ENCODE results near the gene FCMR. TPM values are rescaled to one million over a fixed set of nuclear protein-coding genes. Genes with fewer than 3 reads are reported as not detected.

FCMR gene
- total and polyA plus RNA-seq, 9 of the 15 experiments (the other 6 are each of a cell fraction or from before 2014, with no cell fraction given), result 0.11 to 0.82 (median 0.20) TPM; not detected in 5

DNA sequence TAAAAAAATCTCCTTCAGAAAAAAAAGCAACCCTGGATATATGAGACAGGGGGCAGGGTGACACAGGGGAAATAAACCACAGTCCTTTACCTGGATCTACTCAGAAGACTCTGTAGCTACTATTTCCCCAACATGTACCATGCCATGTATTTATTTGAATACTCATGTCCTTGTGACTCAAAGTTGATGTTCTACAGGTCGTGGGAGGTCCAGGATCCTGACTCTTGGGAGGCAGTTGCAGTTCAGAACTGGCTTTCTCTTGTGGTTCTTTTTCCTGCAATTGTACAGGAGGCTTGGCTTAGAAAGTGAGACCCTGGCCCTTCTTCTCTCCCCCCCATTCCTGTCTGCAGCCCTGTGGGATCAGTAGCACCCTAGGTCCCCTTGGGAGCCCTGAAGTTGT, 30.3 kb downstream of the FCMR start:
- no peak overlapping the region for H2AFZ ChIP-seq (ENCODE audit: low read depth, low read length)
- no peak for FAIRE-seq

More for the DNA sequence above, 30.3 kb downstream of the FCMR start:
- Histone ChIP-seq H3K27me3 (ENCODE audit: control insufficient read depth in 2 of 2, insufficient read depth in 2 of 2, low read length in 2 of 2) (peaks cover 36 to 38% of the 10 kb centered on the region in 2 experiments), H3K79me2 (ENCODE audit: control insufficient read depth, insufficient read depth, low read length) (no peaks in the 10 kb centered on the region), H3K9me1 (ENCODE audit: control insufficient read depth, insufficient read depth, low read length) (no peaks in the 10 kb centered on the region), H3K36me3 (ENCODE audit: control insufficient read depth, insufficient read depth, low read length) (no peaks in the 10 kb centered on the region), H3K4me2 (ENCODE audit: insufficient read depth, low read length) (no peak overlapping the region), H3K4me3 (no peak overlapping the region), H3K4me1 (replicated peaks in 1 of 2; ENCODE audit: control insufficient read depth in 2 of 2, insufficient read depth in 2 of 2, low read length in 2 of 2) (peaks cover 0 to 12% of the 10 kb centered on the region in 2 experiments; a peak in 4 of 5 replicates), H3K27ac (ENCODE audit: extremely low read depth, low read depth, low read length) (no peak overlapping the region), H3K9ac (ENCODE audit: insufficient read depth in 1 of 2, low read depth in 2 of 2, low read length in 2 of 2) (no peak overlapping the region), H4K20me1 (replicated peaks; ENCODE audit: control insufficient read depth, insufficient read depth, low read length) (no peaks in the 10 kb centered on the region), H3K9me3 (replicated peaks; ENCODE audit: control insufficient read depth, insufficient read depth, low read depth, low read length) (no peaks in the 10 kb centered on the region)
- no peak for ATAC-seq
- TF ChIP-seq, protein P1, sequence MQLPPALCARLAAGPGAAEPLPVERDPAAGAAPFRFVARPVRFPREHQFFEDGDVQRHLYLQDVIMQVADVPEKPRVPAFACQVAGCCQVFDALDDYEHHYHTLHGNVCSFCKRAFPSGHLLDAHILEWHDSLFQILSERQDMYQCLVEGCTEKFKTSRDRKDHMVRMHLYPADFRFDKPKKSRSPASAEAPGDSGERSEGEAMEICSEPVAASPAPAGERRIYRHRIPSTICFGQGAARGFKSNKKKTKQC (CRISPR knock-in tag; IDR thresholded peaks at IDR 0.05), result no peak
- TF ChIP-seq ZNF79 (CRISPR knock-in tag; IDR thresholded peaks at IDR 0.05; ENCODE audit: low read depth), result no peak
- TF ChIP-seq CBX5 (IDR thresholded peaks at IDR 0.05; ENCODE audit: borderline replicate concordance, low read depth), result no peak
- TF ChIP-seq RAD21 (CRISPR knock-in tag; conservative IDR thresholded peaks at IDR 0.05 in 1 of 2, IDR thresholded peaks at IDR 0.05 in 1 of 2), result peak in 1 of 2 experiments; percentile 2; a peak in 1 of 4 replicates
- TF ChIP-seq ZNF589 (CRISPR knock-in tag; IDR thresholded peaks at IDR 0.05; ENCODE audit: low read depth), result 0 out of 2 replicates have a peak, but pooled peaks have one; percentile 11
- no peak for TF ChIP-seq LCOR (CRISPR knock-in tag; IDR thresholded peaks at IDR 0.05)
- TF ChIP-seq, protein P2, sequence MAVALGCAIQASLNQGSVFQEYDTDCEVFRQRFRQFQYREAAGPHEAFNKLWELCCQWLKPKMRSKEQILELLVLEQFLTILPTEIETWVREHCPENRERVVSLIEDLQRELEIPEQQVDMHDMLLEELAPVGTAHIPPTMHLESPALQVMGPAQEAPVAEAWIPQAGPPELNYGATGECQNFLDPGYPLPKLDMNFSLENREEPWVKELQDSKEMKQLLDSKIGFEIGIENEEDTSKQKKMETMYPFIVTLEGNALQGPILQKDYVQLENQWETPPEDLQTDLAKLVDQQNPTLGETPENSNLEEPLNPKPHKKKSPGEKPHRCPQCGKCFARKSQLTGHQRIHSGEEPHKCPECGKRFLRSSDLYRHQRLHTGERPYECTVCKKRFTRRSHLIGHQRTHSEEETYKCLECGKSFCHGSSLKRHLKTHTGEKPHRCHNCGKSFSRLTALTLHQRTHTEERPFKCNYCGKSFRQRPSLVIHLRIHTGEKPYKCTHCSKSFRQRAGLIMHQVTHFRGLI (CRISPR knock-in tag; IDR thresholded peaks at IDR 0.05), result no peak
- TF ChIP-seq RFX5 (IDR thresholded peaks at IDR 0.05; ENCODE audit: low read depth, low read length), result no peak
- no peak for TF ChIP-seq HNRNPLL (IDR thresholded peaks at IDR 0.05; ENCODE audit: low read depth, low read length, poor library complexity, severe bottlenecking)
- TF ChIP-seq, protein P3, sequence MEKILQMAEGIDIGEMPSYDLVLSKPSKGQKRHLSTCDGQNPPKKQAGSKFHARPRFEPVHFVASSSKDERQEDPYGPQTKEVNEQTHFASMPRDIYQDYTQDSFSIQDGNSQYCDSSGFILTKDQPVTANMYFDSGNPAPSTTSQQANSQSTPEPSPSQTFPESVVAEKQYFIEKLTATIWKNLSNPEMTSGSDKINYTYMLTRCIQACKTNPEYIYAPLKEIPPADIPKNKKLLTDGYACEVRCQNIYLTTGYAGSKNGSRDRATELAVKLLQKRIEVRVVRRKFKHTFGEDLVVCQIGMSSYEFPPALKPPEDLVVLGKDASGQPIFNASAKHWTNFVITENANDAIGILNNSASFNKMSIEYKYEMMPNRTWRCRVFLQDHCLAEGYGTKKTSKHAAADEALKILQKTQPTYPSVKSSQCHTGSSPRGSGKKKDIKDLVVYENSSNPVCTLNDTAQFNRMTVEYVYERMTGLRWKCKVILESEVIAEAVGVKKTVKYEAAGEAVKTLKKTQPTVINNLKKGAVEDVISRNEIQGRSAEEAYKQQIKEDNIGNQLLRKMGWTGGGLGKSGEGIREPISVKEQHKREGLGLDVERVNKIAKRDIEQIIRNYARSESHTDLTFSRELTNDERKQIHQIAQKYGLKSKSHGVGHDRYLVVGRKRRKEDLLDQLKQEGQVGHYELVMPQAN (IDR thresholded peaks at IDR 0.05; ENCODE audit: borderline replicate concordance), result no peak
- peak; percentile 78; the same call in 1 of the 2 replicates for TF ChIP-seq GTF2E2 (tag; IDR thresholded peaks at IDR 0.05)
- no peak for TF ChIP-seq MXI1 (IDR thresholded peaks at IDR 0.05; ENCODE audit: low read depth, low read length)
- TF ChIP-seq, protein P4, sequence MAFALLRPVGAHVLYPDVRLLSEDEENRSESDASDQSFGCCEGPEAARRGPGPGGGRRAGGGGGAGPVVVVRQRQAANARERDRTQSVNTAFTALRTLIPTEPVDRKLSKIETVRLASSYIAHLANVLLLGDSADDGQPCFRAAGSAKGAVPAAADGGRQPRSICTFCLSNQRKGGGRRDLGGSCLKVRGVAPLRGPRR (CRISPR knock-in tag; IDR thresholded peaks at IDR 0.05), result no peak
- TF ChIP-seq RBM39 (optimal IDR thresholded peaks at IDR 0.05; ENCODE audit: low read depth, low read length), result no peak
- POLR2A ChIA-PET, result no interaction called here
- DNase-seq (ENCODE audit: extremely low read depth in 1 of 4, low spot score in 3 of 4), result no peak
- 0% methylated on average over 1 of the region's 1 CpG for WGBS (ENCODE audit: insufficient coverage, low coverage, missing lambda C conversion rate)
- in situ Hi-C loops (cut with MboI) (no loop called here), intact Hi-C loops (cut with micrococcal nuclease) (no loop called here)
- CTCF ChIA-PET (ENCODE audit: low intra/inter-chr PET ratio), result interaction anchor here (1.4 kb wide), 1 partner anchor 21 kb away, joined by 5 read pairs; no protein-coding TSS in a partner anchor
- no TSS peak for BruUV-seq (replicated peaks)

All from K562 (cell line).